Right lobe of liver (tissue), 6 donors: ENCODE measurements around the gene EPYC. TPM values are rescaled to one million over a fixed set of nuclear protein-coding genes. Genes with fewer than 3 reads are reported as not detected.

Experiments
- ATAC-seq, 4 donors: fragments of 200-7000 bp; cut with Tn5 transposase; one replicate each; pipeline ENCODE4 v1.9.1; 2020; ENCODE audit warnings: mild to moderate bottlenecking in 4 of 4, moderate library complexity in 4 of 4
- DNase-seq, 3 donors: peaks; one replicate each; pipeline ENCODE4 v3.0.0-alpha.2; 2020
- H3K27ac ChIP-seq, 3 donors: fragments of 200-600 bp; one replicate each; pipeline ENCODE4 v1.8.0; 2022
- H3K27me3 ChIP-seq, 2 donors: fragments of 200-600 bp; one replicate each; pipeline ENCODE4 v1.8.0; 2022
- H3K36me3 ChIP-seq, 4 donors: fragments of 200-600 bp; sonication (generic) in 1 of 4; one replicate each; pipeline versions ENCODE4 v1.5.1 to v1.8.0; 2017 to 2022; ENCODE audit warnings: control low read depth in 1 of 4
- H3K4me1 ChIP-seq, 4 donors: fragments of 200-600 bp; sonication (generic) in 1 of 4; one replicate each; pipeline versions ENCODE4 v1.5.1 to v1.8.0; 2017 to 2022; ENCODE audit warnings: control low read depth in 1 of 4
- H3K4me3 ChIP-seq, 3 donors: fragments of 200-600 bp; one replicate each; pipeline ENCODE4 v1.8.0; 2022
- H3K9me3 ChIP-seq, 4 donors: fragments of 200-600 bp; sonication (generic) in 1 of 4; one replicate each; pipeline versions ENCODE4 v1.5.1 to v1.8.0; 2017 to 2022; ENCODE audit warnings: control low read depth in 1 of 4
- POLR2A ChIP-seq: fragments of 450-650 bp; IDR thresholded peaks from one replicate; pipeline ENCODE4 v1.6.1; 2017; ENCODE audit warnings: antibody characterized with exemption, mild to moderate bottlenecking
- WGBS: methylation state at CpG from one replicate; pipeline ENCODE4 v1.1.6; 2018; ENCODE audit warnings: low coverage, low lambda C conversion rate; ENCODE audit not compliant: insufficient coverage; ENCODE audit errors: missing lambda C conversion rate; 5-methylcytosine and 5-hydroxymethylcytosine counted together
- intact Hi-C, 2 donors: fragments of 100-400 bp; cut with DNase I; formaldehyde crosslinking; loops; one replicate each; pipeline versions ENCODE4 v1.11.2 to v1.14.1; 2022
- total RNA-seq, 6 experiments: library from RNA; depleted of rRNA in 2 of 6; stranded (reverse); fragments of >200 nt in 2 of 6; fragmentation: NEBNext Ultra II Directional in 3 of 6; extraction: Animal tissue kit (Norgen Biotek cat#: 25700) in 3 of 6; gene quantifications; one replicate each; pipeline versions ENCODE4 v1.1.0 to v1.2.4, GENCODE V29; 2016 to 2023
- TF ChIP-seq, protein P1 (sequence below), 4 donors: fragments of 200-600 bp in 3 of 4; fragments of 450-650 bp in 1 of 4; IDR thresholded peaks; one replicate each; pipeline versions ENCODE4 v1.5.1 to v1.8.0; 2016 to 2022; ENCODE audit warnings: antibody characterized with exemption in 4 of 4, mild to moderate bottlenecking in 2 of 4
- donor health status: DM: no; HTN: yes; CAD: no.
- donor health status: DM: no; HTN: no; CAD: no.
- donor health status: DM: no; HTN: no; CAD: no.
- donor health status: DM: no; HTN: yes; CAD: no.
- donor health status: DM: no; HTN: yes; CAD: no.

Gene EPYC
- total RNA-seq, 6 experiments from 2014 or later = not detected

DNA sequence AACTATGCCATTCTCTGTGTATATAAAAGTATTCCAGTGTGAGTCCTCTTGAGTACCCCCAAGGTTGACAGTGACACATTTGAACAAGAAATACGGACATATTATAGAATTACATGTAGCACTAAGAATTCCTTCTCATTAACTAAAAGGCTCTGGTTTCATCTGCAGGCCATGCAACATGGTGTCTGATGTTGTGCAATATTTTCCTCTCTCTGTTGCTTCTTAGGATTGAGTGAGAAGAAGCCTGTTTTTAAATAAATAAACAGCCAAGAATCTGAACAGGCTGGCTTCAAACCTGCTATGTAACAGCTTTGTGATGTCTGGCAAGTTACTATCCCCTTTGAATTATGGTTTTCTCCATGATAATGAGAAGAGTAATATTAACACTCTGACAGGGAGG, 27.5 kb downstream of the EPYC start:
- DNase-seq (no peak), ATAC-seq (no peak)
- Histone ChIP-seq H3K4me3 (no peak overlapping the region), H3K27me3 (no peaks in the 10 kb centered on the region), H3K36me3 (no peaks in the 10 kb centered on the region), H3K27ac (no peak overlapping the region), H3K4me1 (no peaks in the 10 kb centered on the region), H3K9me3 (no peaks in the 10 kb centered on the region)
- WGBS = no CpG with 5 or more reads among the region's 1 CpG
- TF ChIP-seq, protein P1, sequence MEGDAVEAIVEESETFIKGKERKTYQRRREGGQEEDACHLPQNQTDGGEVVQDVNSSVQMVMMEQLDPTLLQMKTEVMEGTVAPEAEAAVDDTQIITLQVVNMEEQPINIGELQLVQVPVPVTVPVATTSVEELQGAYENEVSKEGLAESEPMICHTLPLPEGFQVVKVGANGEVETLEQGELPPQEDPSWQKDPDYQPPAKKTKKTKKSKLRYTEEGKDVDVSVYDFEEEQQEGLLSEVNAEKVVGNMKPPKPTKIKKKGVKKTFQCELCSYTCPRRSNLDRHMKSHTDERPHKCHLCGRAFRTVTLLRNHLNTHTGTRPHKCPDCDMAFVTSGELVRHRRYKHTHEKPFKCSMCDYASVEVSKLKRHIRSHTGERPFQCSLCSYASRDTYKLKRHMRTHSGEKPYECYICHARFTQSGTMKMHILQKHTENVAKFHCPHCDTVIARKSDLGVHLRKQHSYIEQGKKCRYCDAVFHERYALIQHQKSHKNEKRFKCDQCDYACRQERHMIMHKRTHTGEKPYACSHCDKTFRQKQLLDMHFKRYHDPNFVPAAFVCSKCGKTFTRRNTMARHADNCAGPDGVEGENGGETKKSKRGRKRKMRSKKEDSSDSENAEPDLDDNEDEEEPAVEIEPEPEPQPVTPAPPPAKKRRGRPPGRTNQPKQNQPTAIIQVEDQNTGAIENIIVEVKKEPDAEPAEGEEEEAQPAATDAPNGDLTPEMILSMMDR (IDR thresholded peaks at IDR 0.05) = no peak
- TF ChIP-seq POLR2A = no peak
- intact Hi-C loops = no loop called here

DNA sequence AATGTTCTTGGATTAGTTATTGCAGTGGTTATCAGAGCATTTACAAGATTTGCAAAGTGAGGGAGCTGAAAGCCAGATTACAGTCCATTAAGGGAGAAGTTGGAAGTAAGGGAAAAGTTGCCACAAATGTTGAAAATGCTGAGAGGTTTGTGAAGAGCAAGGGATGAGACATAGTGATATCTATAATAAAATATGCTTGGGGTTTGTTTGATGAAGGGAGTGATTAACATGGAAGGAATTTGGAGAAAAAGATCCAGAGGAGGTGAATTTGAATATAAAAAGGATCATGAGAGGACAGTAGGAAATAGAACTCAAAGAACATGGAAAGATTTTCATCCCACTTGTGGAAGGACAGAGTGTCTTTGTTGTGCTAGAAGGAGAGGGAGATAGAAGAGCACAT, 30.5 kb downstream of the EPYC start:
- no peak for DNase-seq
- no peaks in the 10 kb centered on the region for H3K27me3 ChIP-seq
- TF ChIP-seq, protein P1 (IDR thresholded peaks at IDR 0.05) = no peak
- TF ChIP-seq POLR2A = no peak
- H3K4me1 ChIP-seq = no peaks in the 10 kb centered on the region
- H3K27ac ChIP-seq = no peak overlapping the region
- no peaks in the 10 kb centered on the region for H3K36me3 ChIP-seq
- no peak for ATAC-seq
- no peaks in the 10 kb centered on the region for H3K9me3 ChIP-seq
- H3K4me3 ChIP-seq = no peak overlapping the region
- intact Hi-C loops = no loop called here

GRCh38 chr12:90972226-90972625, 32.5 kb downstream of the EPYC start:
- no peak for TF ChIP-seq POLR2A
- TF ChIP-seq, protein P1 (IDR thresholded peaks at IDR 0.05) = no peak
- intact Hi-C loops = no loop called here
- H3K9me3 ChIP-seq = no peaks in the 10 kb centered on the region
- H3K4me1 ChIP-seq = no peaks in the 10 kb centered on the region
- H3K27me3 ChIP-seq = no peaks in the 10 kb centered on the region
- H3K4me3 ChIP-seq = no peak overlapping the region
- ATAC-seq (no peak), DNase-seq (no peak)
- H3K27ac ChIP-seq = no peak overlapping the region
- H3K36me3 ChIP-seq = no peaks in the 10 kb centered on the region

DNA sequence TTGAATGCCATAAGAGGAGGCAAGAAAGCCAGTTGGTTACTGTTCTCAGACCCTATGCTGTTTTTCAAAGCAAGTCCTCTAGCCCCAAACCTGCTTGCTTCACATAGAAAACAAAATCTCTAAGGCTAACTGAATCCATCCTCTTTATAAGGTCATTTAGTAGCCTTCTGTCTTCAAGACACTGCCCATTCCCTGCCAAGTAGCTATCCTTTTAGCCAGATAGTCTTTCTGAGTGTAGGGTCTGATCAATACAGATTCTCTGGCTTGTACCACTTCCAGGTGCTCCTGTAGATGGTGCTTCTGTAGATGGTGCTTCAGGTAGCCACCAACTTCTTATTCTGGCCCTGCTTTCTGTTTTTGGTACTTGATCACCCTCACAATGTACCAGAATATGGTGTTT, 33.9 kb downstream of the EPYC start:
- no peak for DNase-seq
- ATAC-seq = no peak
- TF ChIP-seq, protein P1 (IDR thresholded peaks at IDR 0.05) = no peak
- no peak for TF ChIP-seq POLR2A
- intact Hi-C loops = no loop called here
- H3K27me3 ChIP-seq = no peaks in the 10 kb centered on the region
- H3K36me3 ChIP-seq = no peaks in the 10 kb centered on the region
- no peak overlapping the region for H3K27ac ChIP-seq
- H3K4me1 ChIP-seq = no peaks in the 10 kb centered on the region
- no peak overlapping the region for H3K4me3 ChIP-seq
- H3K9me3 ChIP-seq = no peaks in the 10 kb centered on the region

- Histone ChIP-seq H3K27me3 (no peaks in the 10 kb centered on the region), H3K4me1 (no peaks in the 10 kb centered on the region), H3K36me3 (no peaks in the 10 kb centered on the region), H3K27ac (no peak overlapping the region), H3K4me3 (no peak overlapping the region), H3K9me3 (no peaks in the 10 kb centered on the region)
- DNase-seq = no peak
- intact Hi-C loops = no loop called here
- no peak for TF ChIP-seq POLR2A
- TF ChIP-seq, protein P1 (IDR thresholded peaks at IDR 0.05) = no peak
- peak in 3 of 4 donors; percentile 19 to 88 (median 19) for ATAC-seq
Measured at GRCh38 chr12:90970471-90970870, 34.3 kb downstream of the EPYC start.
